H1 (cell line): ENCODE results near the gene CHST2. TPM values are rescaled to one million over a fixed set of nuclear protein-coding genes. Genes with fewer than 3 reads are reported as not detected.

Source experiments
- CTCF ChIP-seq, 3 experiments: IDR thresholded peaks; 1 replicate in 2 of 3; 2 replicates in 1 of 3; pipeline versions ENCODE4 v1.5.1 to v1.6.1; 2011; ENCODE audit warnings: low read length in 3 of 3, mild to moderate bottlenecking in 3 of 3, inconsistent platforms in 2 of 3, low read depth in 1 of 3, moderate library complexity in 1 of 3; ENCODE audit not compliant: insufficient read depth in 1 of 3; ENCODE audit errors: control extremely low read depth in 1 of 3
- HDAC6 ChIP-seq: IDR thresholded peaks from one replicate; pipeline ENCODE4 v1.7.1; 2012; ENCODE audit warnings: low read depth, mild to moderate bottlenecking, inconsistent platforms, low read length, moderate library complexity
- polyA plus RNA-seq, 7 experiments: library from polyadenylated mRNA; depleted of rRNA in 3 of 7; stranded (reverse) in 5 of 7; unstranded in 2 of 7; fragments of >200 nt in 5 of 7; fragments of 200-250 nt in 2 of 7; gene quantifications; 1 replicate in 5 of 7; 2 replicates in 1 of 7; 4 replicates in 1 of 7; pipeline versions ENCODE4 v1.2.1 to v1.2.3, GENCODE V29; 2011 to 2013; ENCODE audit warnings: missing spikeins in 2 of 7, mixed read lengths in 2 of 7
- total RNA-seq: library from RNA; stranded (reverse); fragmentation: NEBNext Ultra II Directional; extraction: Animal tissue kit (Norgen Biotek cat#: 25700); gene quantifications from 2 replicates; pipeline ENCODE4 v1.2.1, GENCODE V29; 2021

Gene CHST2
- total and polyA plus RNA-seq, 2 of the 8 experiments (the other 6 are each of a cell fraction or from before 2014, with no cell fraction given), result 3.2 to 15.1 TPM

- TF ChIP-seq CTCF (IDR thresholded peaks at IDR 0.05; ENCODE audit: control extremely low read depth in 1 of 3, insufficient read depth in 1 of 3, low read depth in 1 of 3, low read length in 3 of 3) (no peak), HDAC6 (no peak)
These were observed 14.4 kb upstream of the CHST2 start (continued) for GRCh38 chr3:143105170-143105569.
